ENCODE results near the gene TUBB1. TPM values are rescaled to one million over a fixed set of nuclear protein-coding genes. Genes with fewer than 3 reads are reported as not detected.
A peak's percentile ranks its signal among the peaks of the same experiment; 100 is the strongest.

TUBB1 gene
- total and polyA plus RNA-seq, 4 donors, result 0.64 to 6.8 (median 3.7) TPM

DNA sequence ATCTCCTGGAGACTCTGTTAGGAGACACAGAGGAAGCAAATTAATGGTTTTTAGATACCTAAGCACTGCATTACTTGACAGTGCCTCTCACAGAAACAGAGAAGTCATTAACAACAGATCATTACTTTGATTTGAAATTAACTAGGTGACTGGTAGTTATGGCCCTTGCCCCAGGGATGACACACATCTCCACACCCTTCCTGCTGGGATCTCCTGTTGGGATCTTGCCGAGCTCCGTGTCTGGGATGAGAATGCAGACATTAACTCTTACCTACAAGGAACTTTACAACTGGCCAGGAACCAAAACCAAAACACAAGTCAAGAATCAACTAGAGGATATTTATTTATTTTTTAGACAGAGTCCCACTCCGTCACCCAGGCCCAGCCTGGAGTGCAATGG, 25.6 kb downstream of the TUBB1 start:
- 79 to 91% methylated on average over 3 of the region's 3 CpGs for WGBS, 2 donors
- no peak for ATAC-seq (ENCODE audit: insufficient read depth, low FRiP score)
- peaks cover 0 to 14% (median 11%) of the 10 kb centered on the region in 5 donors for H3K4me1 ChIP-seq (ENCODE audit: control insufficient read depth in 5 of 5, insufficient read depth in 5 of 5, low read length in 5 of 5)
- peaks cover 0 to 2% (median 0%) of the 10 kb centered on the region in 3 donors for H3K27me3 ChIP-seq (ENCODE audit: control insufficient read depth in 3 of 3, insufficient read depth in 3 of 3, low read length in 2 of 3)
- DNase-seq, result no peak
- no peak overlapping the region for H3K4me3 ChIP-seq
- H3K36me3 ChIP-seq (ENCODE audit: control insufficient read depth in 4 of 4, insufficient read depth in 4 of 4, low read length in 4 of 4), result peaks cover 0 to 3% (median 0%) of the 10 kb centered on the region in 4 donors
- TF ChIP-seq, protein P1, sequence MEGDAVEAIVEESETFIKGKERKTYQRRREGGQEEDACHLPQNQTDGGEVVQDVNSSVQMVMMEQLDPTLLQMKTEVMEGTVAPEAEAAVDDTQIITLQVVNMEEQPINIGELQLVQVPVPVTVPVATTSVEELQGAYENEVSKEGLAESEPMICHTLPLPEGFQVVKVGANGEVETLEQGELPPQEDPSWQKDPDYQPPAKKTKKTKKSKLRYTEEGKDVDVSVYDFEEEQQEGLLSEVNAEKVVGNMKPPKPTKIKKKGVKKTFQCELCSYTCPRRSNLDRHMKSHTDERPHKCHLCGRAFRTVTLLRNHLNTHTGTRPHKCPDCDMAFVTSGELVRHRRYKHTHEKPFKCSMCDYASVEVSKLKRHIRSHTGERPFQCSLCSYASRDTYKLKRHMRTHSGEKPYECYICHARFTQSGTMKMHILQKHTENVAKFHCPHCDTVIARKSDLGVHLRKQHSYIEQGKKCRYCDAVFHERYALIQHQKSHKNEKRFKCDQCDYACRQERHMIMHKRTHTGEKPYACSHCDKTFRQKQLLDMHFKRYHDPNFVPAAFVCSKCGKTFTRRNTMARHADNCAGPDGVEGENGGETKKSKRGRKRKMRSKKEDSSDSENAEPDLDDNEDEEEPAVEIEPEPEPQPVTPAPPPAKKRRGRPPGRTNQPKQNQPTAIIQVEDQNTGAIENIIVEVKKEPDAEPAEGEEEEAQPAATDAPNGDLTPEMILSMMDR (IDR thresholded peaks at IDR 0.05; ENCODE audit: control extremely low read depth, extremely low read depth), result no peak
- no peak overlapping the region for H3K27ac ChIP-seq (ENCODE audit: low read depth in 1 of 2, low read length in 1 of 2)
- no peak overlapping the region for H3K9ac ChIP-seq (ENCODE audit: insufficient read depth in 1 of 2, low read length in 2 of 2)
- no peaks in the 10 kb centered on the region for H3K9me3 ChIP-seq (ENCODE audit: control insufficient read depth in 4 of 4, insufficient read depth in 3 of 4, low read length in 3 of 4)

- no peak overlapping the region for H3K9ac ChIP-seq (ENCODE audit: insufficient read depth in 1 of 2, low read length in 2 of 2)
- H3K27me3 ChIP-seq (ENCODE audit: control insufficient read depth in 3 of 3, insufficient read depth in 3 of 3, low read length in 2 of 3), result peaks cover 0 to 3% (median 2%) of the 10 kb centered on the region in 3 donors
- no peak overlapping the region for H3K4me3 ChIP-seq
- H3K27ac ChIP-seq (ENCODE audit: low read depth in 1 of 2, low read length in 1 of 2), result no peak overlapping the region
- peaks cover 0 to 10% (median 3%) of the 10 kb centered on the region in 5 donors for H3K4me1 ChIP-seq (ENCODE audit: control insufficient read depth in 5 of 5, insufficient read depth in 5 of 5, low read length in 5 of 5)
- DNase-seq (no peak), ATAC-seq (ENCODE audit: insufficient read depth, low FRiP score) (no peak)
- TF ChIP-seq, protein P1 (IDR thresholded peaks at IDR 0.05; ENCODE audit: control extremely low read depth, extremely low read depth), result no peak
- H3K9me3 ChIP-seq (ENCODE audit: control insufficient read depth in 4 of 4, insufficient read depth in 3 of 4, low read length in 3 of 4), result no peaks in the 10 kb centered on the region
- 87 to 94% methylated on average over 3 of the region's 3 CpGs for WGBS, 2 donors
- H3K36me3 ChIP-seq (ENCODE audit: control insufficient read depth in 4 of 4, insufficient read depth in 4 of 4, low read length in 4 of 4), result no peaks in the 10 kb centered on the region
Observed at GRCh38 chr20:59046862-59047261, 27.6 kb downstream of the TUBB1 start.

- TF ChIP-seq, protein P1 (IDR thresholded peaks at IDR 0.05; ENCODE audit: control extremely low read depth, extremely low read depth), result no peak
Observed at GRCh38 chr20:59047938-59048680, 28.9 kb downstream of the TUBB1 start.

More at GRCh38 chr20:59047938-59048680, 28.9 kb downstream of the TUBB1 start:
- H3K27me3 ChIP-seq (ENCODE audit: control insufficient read depth in 3 of 3, insufficient read depth in 3 of 3, low read length in 2 of 3), result peaks cover 0 to 3% (median 2%) of the 10 kb centered on the region in 3 donors
- H3K4me3 ChIP-seq, result no peak overlapping the region
- peaks cover 0 to 8% (median 2%) of the 10 kb centered on the region in 5 donors for H3K4me1 ChIP-seq (ENCODE audit: control insufficient read depth in 5 of 5, insufficient read depth in 5 of 5, low read length in 5 of 5)
- 67 to 78% methylated on average over 5 of the region's 5 CpGs for WGBS, 2 donors
- H3K27ac ChIP-seq (ENCODE audit: low read depth in 1 of 2, low read length in 1 of 2), result peak overlapping the region in 1 of 2 donors; percentile 82
- no peaks in the 10 kb centered on the region for H3K36me3 ChIP-seq (ENCODE audit: control insufficient read depth in 4 of 4, insufficient read depth in 4 of 4, low read length in 4 of 4)
- ATAC-seq (ENCODE audit: insufficient read depth, low FRiP score) (peak; percentile 84), DNase-seq (peak in 2 of 3 donors; percentile 14 to 22)
- H3K9ac ChIP-seq (ENCODE audit: insufficient read depth in 1 of 2, low read length in 2 of 2), result no peak overlapping the region
- no peaks in the 10 kb centered on the region for H3K9me3 ChIP-seq (ENCODE audit: control insufficient read depth in 4 of 4, insufficient read depth in 3 of 4, low read length in 3 of 4)
